ENCODE measurements around the gene NEURL4.

- no peak for TF ChIP-seq CTCF (conservative IDR thresholded peaks at IDR 0.05; ENCODE audit: low read depth, low read length)
- TF ChIP-seq EZH2 (IDR thresholded peaks at IDR 0.05; ENCODE audit: low read length, unreplicated experiment) = no peak
- no peak for TF ChIP-seq EZH2phosphoT487 (IDR thresholded peaks at IDR 0.05; ENCODE audit: borderline replicate concordance, low read length)
Observed at GRCh38 chr17:7285679-7286078, 43.5 kb downstream of the NEURL4 start.
